Upper lobe of right lung (tissue), 1 donor: ENCODE measurements around the gene TNNT3. TPM values are rescaled to one million over a fixed set of nuclear protein-coding genes. Genes with fewer than 3 reads are reported as not detected.

ENCODE experiments used
- ATAC-seq: fragments of 200-7000 bp; cut with Tn5 transposase; one replicate; pipeline ENCODE4 v1.9.1; 2020; ENCODE audit warnings: mild to moderate bottlenecking, moderate library complexity
- DNase-seq: peaks from one replicate; pipeline ENCODE4 v3.0.0-alpha.2; 2020
- H3K27ac ChIP-seq: fragments of 200-600 bp; one replicate; pipeline ENCODE4 v1.8.0; 2022
- H3K27me3 ChIP-seq: fragments of 200-600 bp; one replicate; pipeline ENCODE4 v1.8.0; 2022; ENCODE audit warnings: mild to moderate bottlenecking
- H3K36me3 ChIP-seq: fragments of 200-600 bp; one replicate; pipeline ENCODE4 v1.8.0; 2022
- H3K4me1 ChIP-seq: fragments of 200-600 bp; one replicate; pipeline ENCODE4 v1.8.0; 2022
- H3K4me3 ChIP-seq: fragments of 200-600 bp; one replicate; pipeline ENCODE4 v1.8.0; 2022; ENCODE audit warnings: mild to moderate bottlenecking
- H3K9me3 ChIP-seq: fragments of 200-600 bp; one replicate; pipeline ENCODE4 v1.8.0; 2022
- CTCF ChIP-seq: fragments of 200-600 bp; IDR thresholded peaks from one replicate; pipeline ENCODE4 v1.8.0; 2022; ENCODE audit warnings: antibody characterized with exemption
- intact Hi-C: fragments of 100-400 bp; cut with DNase I; formaldehyde crosslinking; loops from one replicate; pipeline ENCODE4 v1.11.0; 2022
- long read RNA-seq: library from polyadenylated mRNA; unstranded; transcript quantifications from one replicate; pipeline ENCODE4 v2.0.0, GENCODE V29; 2021
- total RNA-seq: library from RNA; stranded (reverse); fragmentation: NEBNext Ultra II Directional; extraction: Animal tissue kit (Norgen Biotek cat#: 25700); gene quantifications from one replicate; pipeline ENCODE4 v1.2.1, GENCODE V29; 2021
- donor health status: DM: no; HTN: yes; CAD: no; lungs with severe emphysema.

TNNT3 gene
- total RNA-seq, result 0.43 TPM
- long read RNA-seq, partial matches to known transcripts, result 0 of 1 reads
- long read RNA-seq, other reads (novel, unspliced or antisense), result 1 of 1 reads

DNA sequence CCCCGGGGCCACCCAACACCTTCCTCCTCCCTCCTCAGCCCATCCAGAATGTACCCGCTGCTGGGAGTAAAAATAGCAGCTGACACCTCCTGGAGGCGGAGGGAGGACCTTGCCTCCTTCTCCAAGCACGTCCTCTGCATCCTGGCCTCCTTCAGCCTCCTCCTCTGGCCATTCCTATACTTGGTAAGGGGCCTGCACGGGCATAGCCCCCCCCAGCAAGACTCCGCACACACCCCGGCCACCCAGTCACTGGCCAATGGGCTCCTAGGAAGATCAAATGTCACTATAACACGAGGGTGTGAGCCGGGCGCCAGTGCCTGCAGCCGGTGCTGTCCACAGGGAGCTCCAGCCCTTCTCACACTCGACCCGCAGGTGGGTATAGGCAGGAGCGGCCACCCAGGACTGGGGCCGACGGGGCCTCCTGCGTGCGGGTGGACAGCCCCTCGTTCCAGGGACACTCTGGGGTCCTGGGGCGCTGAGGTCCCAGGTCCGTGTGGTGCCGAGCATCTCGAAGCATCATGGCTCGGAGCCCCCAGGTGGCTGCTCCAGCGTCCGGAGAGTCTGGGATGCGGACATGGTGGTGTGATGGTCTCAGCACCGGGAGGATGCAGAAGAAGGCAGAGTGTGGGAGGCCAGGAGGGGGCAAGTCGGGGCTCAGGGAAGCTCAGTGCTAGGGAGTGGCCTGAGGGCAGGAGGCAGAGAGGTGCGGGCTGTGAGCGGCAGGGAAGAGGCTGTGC, at the start of gene TNNT3:
Gene TNNT3, plus strand, starts transcription at position 313 of the 737 bp plus-strand sequence. CDS start 3,172 bp downstream, outside the sequence.
- DNase-seq, result no peak
- H3K27ac ChIP-seq, result no peak within 1 kb of the TSS
- intact Hi-C loops, result no loop called here
- TF ChIP-seq CTCF, result no peak
- no peaks in the 10 kb centered on the region for H3K4me1 ChIP-seq
- no peaks in the 10 kb centered on the region for H3K36me3 ChIP-seq
- no peaks in the 10 kb centered on the region for H3K9me3 ChIP-seq
- ATAC-seq, result no peak
- H3K27me3 ChIP-seq, result no peaks in the 10 kb centered on the region
- no peak within 1 kb of the TSS for H3K4me3 ChIP-seq

GRCh38 chr11:1870326-1870696, 49.2 kb upstream of the TNNT3 start:
- H3K4me1 ChIP-seq, result no peaks in the 10 kb centered on the region
- intact Hi-C loops, result no loop called here
- no peak overlapping the region for H3K4me3 ChIP-seq
- no peaks in the 10 kb centered on the region for H3K36me3 ChIP-seq
- H3K27ac ChIP-seq, result no peak overlapping the region
- no peaks in the 10 kb centered on the region for H3K9me3 ChIP-seq
- peaks cover 20% of the 10 kb centered on the region for H3K27me3 ChIP-seq
- no peak for TF ChIP-seq CTCF
- DNase-seq (peak; percentile 59), ATAC-seq (no peak)

- Histone ChIP-seq H3K36me3 (no peaks in the 10 kb centered on the region), H3K9me3 (no peaks in the 10 kb centered on the region), H3K4me1 (no peaks in the 10 kb centered on the region), H3K27ac (no peak overlapping the region), H3K4me3 (no peak overlapping the region), H3K27me3 (peaks cover 20% of the 10 kb centered on the region)
- intact Hi-C loops, result no loop called here
- DNase-seq (peak; percentile 76), ATAC-seq (peak; percentile 79)
- no peak for TF ChIP-seq CTCF
These were observed 48.6 kb upstream of the TNNT3 start for GRCh38 chr11:1870721-1871466.

DNA sequence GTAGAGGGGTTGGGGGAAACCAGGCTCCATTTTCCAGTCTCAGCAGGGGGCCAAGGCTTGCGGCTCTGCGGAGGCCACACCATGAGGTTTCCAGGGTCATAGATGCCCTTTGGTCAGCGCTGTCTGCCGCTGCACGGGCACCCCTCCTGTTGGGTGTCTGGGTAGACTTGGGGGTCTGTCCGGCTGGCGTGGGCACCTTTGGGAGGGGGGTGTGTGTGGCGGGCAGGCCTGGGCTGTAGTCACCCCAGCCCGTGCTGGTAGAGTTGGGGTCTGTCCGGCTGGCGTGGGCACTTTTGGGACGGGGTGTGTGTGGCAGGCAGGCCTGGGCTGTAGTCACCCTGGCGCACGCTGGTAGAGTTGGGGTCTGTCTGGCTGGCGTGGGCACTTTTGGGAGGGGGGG, 48.0 kb upstream of the TNNT3 start:
- H3K36me3 ChIP-seq, result no peaks in the 10 kb centered on the region
- ATAC-seq (no peak), DNase-seq (no peak)
- no peak for TF ChIP-seq CTCF
- H3K27me3 ChIP-seq, result peaks cover 20% of the 10 kb centered on the region
- no peaks in the 10 kb centered on the region for H3K9me3 ChIP-seq
- H3K27ac ChIP-seq, result no peak overlapping the region
- no peak overlapping the region for H3K4me3 ChIP-seq
- H3K4me1 ChIP-seq, result no peaks in the 10 kb centered on the region
- intact Hi-C loops, result no loop called here

- Histone ChIP-seq H3K27me3 (peaks cover 20% of the 10 kb centered on the region), H3K36me3 (no peaks in the 10 kb centered on the region), H3K9me3 (no peaks in the 10 kb centered on the region), H3K4me3 (no peak overlapping the region), H3K4me1 (no peaks in the 10 kb centered on the region), H3K27ac (no peak overlapping the region)
- ATAC-seq, result no peak
- TF ChIP-seq CTCF, result no peak
- peak; percentile 47 for DNase-seq
- intact Hi-C loops, result no loop called here
These were observed 47.1 kb upstream of the TNNT3 start for GRCh38 chr11:1872267-1872985.
